Measurements from ENCODE around the gene FLYWCH2.

- TF ChIP-seq, protein P1, sequence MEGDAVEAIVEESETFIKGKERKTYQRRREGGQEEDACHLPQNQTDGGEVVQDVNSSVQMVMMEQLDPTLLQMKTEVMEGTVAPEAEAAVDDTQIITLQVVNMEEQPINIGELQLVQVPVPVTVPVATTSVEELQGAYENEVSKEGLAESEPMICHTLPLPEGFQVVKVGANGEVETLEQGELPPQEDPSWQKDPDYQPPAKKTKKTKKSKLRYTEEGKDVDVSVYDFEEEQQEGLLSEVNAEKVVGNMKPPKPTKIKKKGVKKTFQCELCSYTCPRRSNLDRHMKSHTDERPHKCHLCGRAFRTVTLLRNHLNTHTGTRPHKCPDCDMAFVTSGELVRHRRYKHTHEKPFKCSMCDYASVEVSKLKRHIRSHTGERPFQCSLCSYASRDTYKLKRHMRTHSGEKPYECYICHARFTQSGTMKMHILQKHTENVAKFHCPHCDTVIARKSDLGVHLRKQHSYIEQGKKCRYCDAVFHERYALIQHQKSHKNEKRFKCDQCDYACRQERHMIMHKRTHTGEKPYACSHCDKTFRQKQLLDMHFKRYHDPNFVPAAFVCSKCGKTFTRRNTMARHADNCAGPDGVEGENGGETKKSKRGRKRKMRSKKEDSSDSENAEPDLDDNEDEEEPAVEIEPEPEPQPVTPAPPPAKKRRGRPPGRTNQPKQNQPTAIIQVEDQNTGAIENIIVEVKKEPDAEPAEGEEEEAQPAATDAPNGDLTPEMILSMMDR (IDR thresholded peaks at IDR 0.05): no peak
- TF ChIP-seq POLR2A (IDR thresholded peaks at IDR 0.05): no peak
Measured at GRCh38 chr16:2928796-2929195, 45.8 kb downstream of the FLYWCH2 start.

Measured in prostate gland (tissue), 2 donors.